Measurements from ENCODE around the gene PCSK6. TPM values are rescaled to one million over a fixed set of nuclear protein-coding genes. Genes with fewer than 3 reads are reported as not detected.

Gene PCSK6
- total RNA-seq, 3 donors from 2014 or later: 7.2 to 19.7 (median 18.0) TPM

DNA sequence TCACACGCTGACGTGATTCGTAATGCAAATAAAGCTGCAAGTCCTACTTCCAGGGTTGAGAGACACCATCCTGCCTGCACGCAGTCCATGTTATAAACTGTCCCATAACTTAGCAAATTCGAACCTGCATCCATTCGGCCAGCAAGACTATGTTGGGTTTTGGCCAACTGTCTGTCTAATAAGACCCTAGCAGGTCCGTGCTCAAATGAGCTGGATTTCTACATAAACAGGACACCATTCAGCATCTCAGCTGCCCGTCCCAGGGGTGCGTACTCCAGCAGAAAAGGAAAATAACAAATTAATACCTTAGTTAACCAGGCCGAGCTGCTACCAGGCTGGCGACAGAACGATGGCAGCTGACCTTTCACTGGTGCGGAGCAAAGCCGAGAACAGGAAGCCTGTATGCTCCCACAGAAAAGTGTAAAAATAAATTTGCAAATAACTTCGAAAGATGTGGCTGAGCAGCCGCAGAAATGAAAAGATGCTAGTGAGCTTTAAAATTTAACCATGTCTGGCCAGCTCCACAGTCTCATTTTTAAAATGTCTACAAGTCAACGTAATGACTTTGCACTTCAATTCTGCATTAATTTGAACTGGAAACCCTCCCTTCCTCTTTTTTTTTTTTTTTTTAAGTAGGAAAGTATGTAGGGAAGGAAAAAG is 97.4 kb downstream of the PCSK6 start:
- Histone ChIP-seq H3K27ac (no peak overlapping the region), H3K27me3 (no peaks in the 10 kb centered on the region), H3K4me1 (no peaks in the 10 kb centered on the region), H3K36me3 (no peaks in the 10 kb centered on the region), H3K4me3 (no peak overlapping the region), H3K9me3 (no peaks in the 10 kb centered on the region)
- TF ChIP-seq POLR2AphosphoS5 (IDR thresholded peaks at IDR 0.05) (no peak), POLR2A (IDR thresholded peaks at IDR 0.05) (no peak)
- TF ChIP-seq, protein P1, sequence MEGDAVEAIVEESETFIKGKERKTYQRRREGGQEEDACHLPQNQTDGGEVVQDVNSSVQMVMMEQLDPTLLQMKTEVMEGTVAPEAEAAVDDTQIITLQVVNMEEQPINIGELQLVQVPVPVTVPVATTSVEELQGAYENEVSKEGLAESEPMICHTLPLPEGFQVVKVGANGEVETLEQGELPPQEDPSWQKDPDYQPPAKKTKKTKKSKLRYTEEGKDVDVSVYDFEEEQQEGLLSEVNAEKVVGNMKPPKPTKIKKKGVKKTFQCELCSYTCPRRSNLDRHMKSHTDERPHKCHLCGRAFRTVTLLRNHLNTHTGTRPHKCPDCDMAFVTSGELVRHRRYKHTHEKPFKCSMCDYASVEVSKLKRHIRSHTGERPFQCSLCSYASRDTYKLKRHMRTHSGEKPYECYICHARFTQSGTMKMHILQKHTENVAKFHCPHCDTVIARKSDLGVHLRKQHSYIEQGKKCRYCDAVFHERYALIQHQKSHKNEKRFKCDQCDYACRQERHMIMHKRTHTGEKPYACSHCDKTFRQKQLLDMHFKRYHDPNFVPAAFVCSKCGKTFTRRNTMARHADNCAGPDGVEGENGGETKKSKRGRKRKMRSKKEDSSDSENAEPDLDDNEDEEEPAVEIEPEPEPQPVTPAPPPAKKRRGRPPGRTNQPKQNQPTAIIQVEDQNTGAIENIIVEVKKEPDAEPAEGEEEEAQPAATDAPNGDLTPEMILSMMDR (IDR thresholded peaks at IDR 0.05): no peak
- intact Hi-C loops (cut with DNase I; ENCODE audit: low total_unique reads): no loop called here
- DNase-seq (ENCODE audit: low spot score in 2 of 2): no peak

DNA sequence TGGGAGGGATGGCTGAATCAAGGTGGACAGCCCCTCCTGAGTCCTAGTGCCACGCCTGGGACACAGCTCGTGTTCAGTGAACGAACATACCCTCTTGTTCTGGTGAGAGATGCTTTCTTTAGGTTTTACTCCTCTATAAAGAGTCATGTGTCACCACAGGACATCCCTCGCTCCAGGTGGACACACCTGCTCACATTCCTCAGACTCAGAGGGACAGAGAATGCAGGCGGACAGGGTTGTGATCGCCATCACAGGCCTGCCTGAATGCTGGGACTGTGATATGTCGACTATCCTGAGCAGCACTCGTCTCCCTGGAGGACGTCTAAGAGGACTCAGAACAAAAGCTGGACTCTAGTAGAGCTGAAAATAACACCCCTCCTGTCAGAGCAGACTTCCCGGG is 98.1 kb downstream of the PCSK6 start:
- TF ChIP-seq, protein P1 (IDR thresholded peaks at IDR 0.05): no peak
- TF ChIP-seq POLR2AphosphoS5 (IDR thresholded peaks at IDR 0.05) (no peak), POLR2A (IDR thresholded peaks at IDR 0.05) (no peak)
- Histone ChIP-seq H3K9me3 (no peaks in the 10 kb centered on the region), H3K27me3 (no peaks in the 10 kb centered on the region), H3K27ac (no peak overlapping the region), H3K4me3 (no peak overlapping the region), H3K36me3 (no peaks in the 10 kb centered on the region), H3K4me1 (no peaks in the 10 kb centered on the region)
- intact Hi-C loops (cut with DNase I; ENCODE audit: low total_unique reads): no loop called here
- DNase-seq (ENCODE audit: low spot score in 2 of 2): no peak

DNA sequence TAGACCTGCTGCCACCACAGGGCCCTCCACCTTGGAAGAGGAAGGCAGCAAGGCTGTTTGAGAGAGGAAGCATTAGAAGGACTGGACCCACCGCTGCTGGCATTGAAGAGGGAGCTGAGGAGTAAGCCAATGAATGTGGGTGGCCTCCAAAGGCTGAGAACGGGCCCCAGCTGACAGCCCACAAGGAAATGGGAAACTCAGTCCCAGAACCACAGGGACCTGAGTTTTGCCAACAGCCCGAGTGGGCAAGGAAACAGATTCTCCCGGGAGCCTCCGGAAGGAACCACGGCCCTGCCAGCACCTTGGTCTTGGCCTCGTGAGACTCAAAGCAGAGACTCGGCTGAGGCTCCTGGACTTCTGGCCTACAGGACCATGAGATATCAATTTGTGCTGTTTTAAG is 99.0 kb downstream of the PCSK6 start:
- intact Hi-C loops (cut with DNase I; ENCODE audit: low total_unique reads): no loop called here
- Histone ChIP-seq H3K27me3 (no peaks in the 10 kb centered on the region), H3K36me3 (no peaks in the 10 kb centered on the region), H3K27ac (no peak overlapping the region), H3K4me1 (no peaks in the 10 kb centered on the region), H3K9me3 (no peaks in the 10 kb centered on the region), H3K4me3 (no peak overlapping the region)
- DNase-seq (ENCODE audit: low spot score in 2 of 2): no peak
- TF ChIP-seq POLR2A (IDR thresholded peaks at IDR 0.05) (no peak), POLR2AphosphoS5 (IDR thresholded peaks at IDR 0.05) (no peak)
- TF ChIP-seq, protein P1 (IDR thresholded peaks at IDR 0.05): no peak

DNA sequence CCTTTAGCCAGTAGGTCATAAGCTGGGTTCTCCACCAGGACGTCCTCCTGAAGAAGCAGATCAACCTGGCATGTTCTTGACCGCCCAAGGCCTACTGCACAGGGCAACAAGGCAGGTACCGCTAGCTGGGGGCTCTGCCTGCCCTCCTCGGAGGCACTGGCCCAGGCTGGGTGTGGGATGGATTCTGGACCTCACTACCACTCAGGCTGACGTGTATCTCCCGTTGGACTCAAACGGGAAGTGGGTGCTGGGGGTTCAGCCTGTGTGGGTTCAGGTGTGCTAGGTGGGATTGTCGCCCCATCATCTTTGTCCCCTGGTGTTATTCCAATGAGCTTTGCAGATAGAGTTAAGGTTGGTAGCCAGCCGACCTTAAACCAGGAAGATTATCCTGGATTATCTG is 99.4 kb downstream of the PCSK6 start:
- no peak for DNase-seq (ENCODE audit: low spot score in 2 of 2)
- Histone ChIP-seq H3K9me3 (no peaks in the 10 kb centered on the region), H3K4me1 (no peaks in the 10 kb centered on the region), H3K27ac (no peak overlapping the region), H3K4me3 (no peak overlapping the region), H3K36me3 (no peaks in the 10 kb centered on the region), H3K27me3 (no peaks in the 10 kb centered on the region)
- TF ChIP-seq POLR2AphosphoS5 (IDR thresholded peaks at IDR 0.05) (no peak), POLR2A (IDR thresholded peaks at IDR 0.05) (no peak)
- TF ChIP-seq, protein P1 (IDR thresholded peaks at IDR 0.05): no peak
- intact Hi-C loops (cut with DNase I; ENCODE audit: low total_unique reads): no loop called here

DNA sequence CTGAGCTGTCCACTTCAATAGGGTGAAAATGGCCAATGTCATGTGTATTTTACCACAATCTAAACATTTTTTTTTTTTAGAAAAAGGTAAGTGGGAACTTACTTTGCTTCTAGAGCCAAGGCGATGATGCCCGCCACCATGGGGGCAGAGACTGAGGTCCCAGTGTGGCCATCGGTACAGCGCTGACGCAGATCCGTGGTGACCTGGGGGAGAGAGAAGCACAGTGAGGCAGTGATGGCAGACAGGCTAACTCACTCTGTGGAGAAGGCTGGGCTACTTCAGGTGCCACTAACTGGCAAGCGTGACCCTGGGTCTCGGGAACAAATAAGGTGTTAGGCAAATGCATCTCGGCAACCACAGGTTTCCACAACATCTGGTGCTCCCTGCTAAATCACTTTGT is 100.1 kb downstream of the PCSK6 start:
- TF ChIP-seq, protein P1 (IDR thresholded peaks at IDR 0.05): no peak
- TF ChIP-seq POLR2A (IDR thresholded peaks at IDR 0.05) (no peak), POLR2AphosphoS5 (IDR thresholded peaks at IDR 0.05) (no peak)
- no peak for DNase-seq (ENCODE audit: low spot score in 2 of 2)
- H3K36me3 ChIP-seq: no peaks in the 10 kb centered on the region
- H3K27ac ChIP-seq: no peak overlapping the region
- H3K9me3 ChIP-seq: no peaks in the 10 kb centered on the region
- no peak overlapping the region for H3K4me3 ChIP-seq
- no peaks in the 10 kb centered on the region for H3K4me1 ChIP-seq
- intact Hi-C loops (cut with DNase I; ENCODE audit: low total_unique reads): no loop called here
- H3K27me3 ChIP-seq: no peaks in the 10 kb centered on the region
